ENCODE data around the gene PARP3. TPM values are rescaled to one million over a fixed set of nuclear protein-coding genes. Genes with fewer than 3 reads are reported as not detected.

Gene PARP3
- total and polyA plus RNA-seq, 9 of the 15 experiments (the other 6 are each of a cell fraction or from before 2014, with no cell fraction given): 0.46 to 6.6 (median 4.5) TPM

- TF ChIP-seq, protein P1, sequence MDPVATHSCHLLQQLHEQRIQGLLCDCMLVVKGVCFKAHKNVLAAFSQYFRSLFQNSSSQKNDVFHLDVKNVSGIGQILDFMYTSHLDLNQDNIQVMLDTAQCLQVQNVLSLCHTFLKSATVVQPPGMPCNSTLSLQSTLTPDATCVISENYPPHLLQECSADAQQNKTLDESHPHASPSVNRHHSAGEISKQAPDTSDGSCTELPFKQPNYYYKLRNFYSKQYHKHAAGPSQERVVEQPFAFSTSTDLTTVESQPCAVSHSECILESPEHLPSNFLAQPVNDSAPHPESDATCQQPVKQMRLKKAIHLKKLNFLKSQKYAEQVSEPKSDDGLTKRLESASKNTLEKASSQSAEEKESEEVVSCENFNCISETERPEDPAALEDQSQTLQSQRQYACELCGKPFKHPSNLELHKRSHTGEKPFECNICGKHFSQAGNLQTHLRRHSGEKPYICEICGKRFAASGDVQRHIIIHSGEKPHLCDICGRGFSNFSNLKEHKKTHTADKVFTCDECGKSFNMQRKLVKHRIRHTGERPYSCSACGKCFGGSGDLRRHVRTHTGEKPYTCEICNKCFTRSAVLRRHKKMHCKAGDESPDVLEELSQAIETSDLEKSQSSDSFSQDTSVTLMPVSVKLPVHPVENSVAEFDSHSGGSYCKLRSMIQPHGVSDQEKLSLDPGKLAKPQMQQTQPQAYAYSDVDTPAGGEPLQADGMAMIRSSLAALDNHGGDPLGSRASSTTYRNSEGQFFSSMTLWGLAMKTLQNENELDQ (CRISPR knock-in tag; IDR thresholded peaks at IDR 0.05; ENCODE audit: borderline replicate concordance): no peak
- TF ChIP-seq, protein P2, sequence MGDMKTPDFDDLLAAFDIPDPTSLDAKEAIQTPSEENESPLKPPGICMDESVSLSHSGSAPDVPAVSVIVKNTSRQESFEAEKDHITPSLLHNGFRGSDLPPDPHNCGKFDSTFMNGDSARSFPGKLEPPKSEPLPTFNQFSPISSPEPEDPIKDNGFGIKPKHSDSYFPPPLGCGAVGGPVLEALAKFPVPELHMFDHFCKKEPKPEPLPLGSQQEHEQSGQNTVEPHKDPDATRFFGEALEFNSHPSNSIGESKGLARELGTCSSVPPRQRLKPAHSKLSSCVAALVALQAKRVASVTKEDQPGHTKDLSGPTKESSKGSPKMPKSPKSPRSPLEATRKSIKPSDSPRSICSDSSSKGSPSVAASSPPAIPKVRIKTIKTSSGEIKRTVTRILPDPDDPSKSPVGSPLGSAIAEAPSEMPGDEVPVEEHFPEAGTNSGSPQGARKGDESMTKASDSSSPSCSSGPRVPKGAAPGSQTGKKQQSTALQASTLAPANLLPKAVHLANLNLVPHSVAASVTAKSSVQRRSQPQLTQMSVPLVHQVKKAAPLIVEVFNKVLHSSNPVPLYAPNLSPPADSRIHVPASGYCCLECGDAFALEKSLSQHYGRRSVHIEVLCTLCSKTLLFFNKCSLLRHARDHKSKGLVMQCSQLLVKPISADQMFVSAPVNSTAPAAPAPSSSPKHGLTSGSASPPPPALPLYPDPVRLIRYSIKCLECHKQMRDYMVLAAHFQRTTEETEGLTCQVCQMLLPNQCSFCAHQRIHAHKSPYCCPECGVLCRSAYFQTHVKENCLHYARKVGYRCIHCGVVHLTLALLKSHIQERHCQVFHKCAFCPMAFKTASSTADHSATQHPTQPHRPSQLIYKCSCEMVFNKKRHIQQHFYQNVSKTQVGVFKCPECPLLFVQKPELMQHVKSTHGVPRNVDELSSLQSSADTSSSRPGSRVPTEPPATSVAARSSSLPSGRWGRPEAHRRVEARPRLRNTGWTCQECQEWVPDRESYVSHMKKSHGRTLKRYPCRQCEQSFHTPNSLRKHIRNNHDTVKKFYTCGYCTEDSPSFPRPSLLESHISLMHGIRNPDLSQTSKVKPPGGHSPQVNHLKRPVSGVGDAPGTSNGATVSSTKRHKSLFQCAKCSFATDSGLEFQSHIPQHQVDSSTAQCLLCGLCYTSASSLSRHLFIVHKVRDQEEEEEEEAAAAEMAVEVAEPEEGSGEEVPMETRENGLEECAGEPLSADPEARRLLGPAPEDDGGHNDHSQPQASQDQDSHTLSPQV (IDR thresholded peaks at IDR 0.05): no peak
- TF ChIP-seq CTCF (IDR thresholded peaks at IDR 0.05 in 2 of 3, conservative IDR thresholded peaks at IDR 0.05 in 1 of 3; ENCODE audit: insufficient read depth in 2 of 3, low read depth in 1 of 3, low read length in 3 of 3) (no peak), HDAC1 (IDR thresholded peaks at IDR 0.05) (peak in 1 of 2 experiments; percentile 61; a peak in 1 of 4 replicates), FOXP1 (CRISPR knock-in tag; IDR thresholded peaks at IDR 0.05) (0 out of 2 replicates have a peak, but pooled peaks have one; percentile 34), NFIC (IDR thresholded peaks at IDR 0.05) (no peak)
Observed at GRCh38 chr3:51941463-51941797, 733 bp upstream of the PARP3 start (continued).
